MM.1S (cell line): ENCODE data around the gene NEBL.

Experiments used
- CTCF ChIP-seq: fragments of 300-600 bp; sonication (generic); IDR thresholded peaks from 2 replicates; pipeline ENCODE4 v1.5.1; 2016; ENCODE audit warnings: antibody characterized with exemption, low read length, mixed read lengths
- EZH2 ChIP-seq: fragments of 300-600 bp; sonication (generic); optimal IDR thresholded peaks from 2 replicates; pipeline ENCODE3; 2017; ENCODE audit warnings: low read depth, mild to moderate bottlenecking, antibody characterized with exemption, low read length, mixed read lengths
- EZH2phosphoT487 ChIP-seq: fragments of 300-600 bp; sonication (generic); IDR thresholded peaks from 2 replicates; pipeline ENCODE4 v1.6.1; 2018; ENCODE audit warnings: antibody characterized with exemption, low read length

GRCh38 chr10:20737107-20737506 lies 160.0 kb downstream of the NEBL start:
- TF ChIP-seq CTCF (no peak), EZH2phosphoT487 (no peak), EZH2 (no peak)
